H1 (cell line): ENCODE data around the gene SLC5A11. TPM values are rescaled to one million over a fixed set of nuclear protein-coding genes. Genes with fewer than 3 reads are reported as not detected.

Source experiments
- ATF3 ChIP-seq: IDR thresholded peaks from 2 replicates; pipeline ENCODE4 v1.6.1; 2011; ENCODE audit warnings: low read depth, mild to moderate bottlenecking, low read length; ENCODE audit not compliant: insufficient read depth
- NANOG ChIP-seq: IDR thresholded peaks from 2 replicates; pipeline ENCODE4 v1.6.1; 2011; ENCODE audit warnings: low read length, low read depth, mild to moderate bottlenecking, inconsistent platforms; ENCODE audit not compliant: insufficient read depth, poor library complexity, severe bottlenecking
- RAD21 ChIP-seq, 2 experiments: IDR thresholded peaks in 1 of 2; conservative IDR thresholded peaks in 1 of 2; 2 replicates each; pipeline ENCODE4 v1.6.1; 2011; ENCODE audit warnings: low read depth in 2 of 2, low read length in 2 of 2, improper control_type of control experiment in 1 of 2, inconsistent platforms in 1 of 2, mild to moderate bottlenecking in 1 of 2, moderate library complexity in 1 of 2
- RXRA ChIP-seq: IDR thresholded peaks from 2 replicates; pipeline ENCODE4 v1.6.1; 2011; ENCODE audit warnings: low read depth, mild to moderate bottlenecking, low read length, moderate library complexity; ENCODE audit not compliant: insufficient read depth
- SAP30 ChIP-seq: fragments of 300-600 bp; sonication (generic); IDR thresholded peaks from 2 replicates; pipeline ENCODE4 v1.7.1; 2012; ENCODE audit warnings: low read length, moderate library complexity, mild to moderate bottlenecking, inconsistent platforms; ENCODE audit not compliant: insufficient read depth, insufficient replicate concordance
- TAF1 ChIP-seq: IDR thresholded peaks from 2 replicates; pipeline ENCODE4 v1.6.1; 2011; ENCODE audit warnings: mild to moderate bottlenecking, low read depth, low read length
- TAF7 ChIP-seq: optimal IDR thresholded peaks from 2 replicates; pipeline ENCODE3; 2011; ENCODE audit warnings: low read depth, mild to moderate bottlenecking, inconsistent platforms, low read length, moderate library complexity, borderline replicate concordance
- polyA plus RNA-seq, 7 experiments: library from polyadenylated mRNA; depleted of rRNA in 3 of 7; stranded (reverse) in 5 of 7; unstranded in 2 of 7; fragments of >200 nt in 5 of 7; fragments of 200-250 nt in 2 of 7; gene quantifications; 1 replicate in 5 of 7; 2 replicates in 1 of 7; 4 replicates in 1 of 7; pipeline versions ENCODE4 v1.2.1 to v1.2.3, GENCODE V29; 2011 to 2013; ENCODE audit warnings: missing spikeins in 2 of 7, mixed read lengths in 2 of 7
- total RNA-seq: library from RNA; stranded (reverse); fragmentation: NEBNext Ultra II Directional; extraction: Animal tissue kit (Norgen Biotek cat#: 25700); gene quantifications from 2 replicates; pipeline ENCODE4 v1.2.1, GENCODE V29; 2021

The SLC5A11 gene
- total and polyA plus RNA-seq, 2 of the 8 experiments (the other 6 are each of a cell fraction or from before 2014, with no cell fraction given), result 0.26 to 0.59 TPM

- TF ChIP-seq RXRA (no peak), NANOG (no peak), TAF1 (no peak), ATF3 (no peak), RAD21 (IDR thresholded peaks at IDR 0.05 in 1 of 2, conservative IDR thresholded peaks at IDR 0.05 in 1 of 2; ENCODE audit: low read depth in 2 of 2, low read length in 2 of 2) (no peak), SAP30 (no peak), TAF7 (no peak)
Measured at GRCh38 chr16:24836836-24837235, 8.9 kb upstream of the SLC5A11 start (continued).
